Measurements from ENCODE around the gene TRPM4. TPM values are rescaled to one million over a fixed set of nuclear protein-coding genes. Genes with fewer than 3 reads are reported as not detected.

TRPM4 gene
- total and polyA plus RNA-seq, 11 donors, result 16.8 to 45.3 (median 25.8) TPM

DNA sequence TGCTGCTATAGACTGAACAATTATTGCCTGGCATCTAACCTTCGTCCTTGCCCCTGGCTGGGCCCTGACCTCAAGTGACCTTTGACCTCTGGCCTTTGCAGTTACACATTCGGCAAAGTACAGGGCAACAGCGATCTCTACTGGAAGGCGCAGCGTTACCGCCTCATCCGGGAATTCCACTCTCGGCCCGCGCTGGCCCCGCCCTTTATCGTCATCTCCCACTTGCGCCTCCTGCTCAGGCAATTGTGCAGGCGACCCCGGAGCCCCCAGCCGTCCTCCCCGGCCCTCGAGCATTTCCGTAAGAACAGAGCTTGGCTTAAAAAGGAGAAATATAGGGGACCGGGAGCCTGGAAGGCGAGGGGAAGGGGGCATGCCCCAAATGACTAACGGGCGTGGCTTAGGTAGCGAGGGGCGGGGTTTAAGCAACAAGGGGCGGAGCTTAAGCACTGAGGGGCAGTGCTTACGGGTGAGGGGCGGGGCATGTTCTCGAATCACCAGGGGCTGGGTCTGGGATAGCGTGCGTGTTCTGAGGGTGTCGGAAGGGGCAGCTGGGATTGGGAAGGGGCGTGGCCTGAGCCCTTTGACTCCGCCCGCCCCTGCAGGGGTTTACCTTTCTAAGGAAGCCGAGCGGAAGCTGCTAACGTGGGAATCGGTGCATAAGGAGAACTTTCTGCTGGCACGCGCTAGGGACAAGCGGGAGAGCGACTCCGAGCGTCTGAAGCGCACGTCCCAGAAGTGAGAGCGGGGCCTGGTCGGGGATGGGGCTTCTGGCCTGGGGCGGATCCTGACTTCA is 52.7 kb downstream of the TRPM4 start:
- DNase-seq (no peak), ATAC-seq (peak in 3 of 4 donors; percentile 31 to 55 (median 36))
- Histone ChIP-seq H3K9me3 (no peaks in the 10 kb centered on the region), H3K27me3 (no peaks in the 10 kb centered on the region), H3K36me3 (peaks cover 0 to 62% (median 39%) of the 10 kb centered on the region in 9 donors), H3K27ac (peak overlapping the region in 2 of 12 donors; percentile 15 to 47), H3K4me1 (peaks cover 0 to 26% (median 9%) of the 10 kb centered on the region in 12 donors), H3K4me3 (no peak overlapping the region)
- WGBS, 4 donors, result 64 to 77% (median 75%) methylated on average over 50 of the region's 50 CpGs
- intact Hi-C loops (cut with DNase I), result loop anchor here in 1 of 10 donors (10.0 kb wide), 1 partner anchor 216 kb away; the partner anchor contains the start of genes GYS1 and RUVBL2
- no peak for TF ChIP-seq POLR2A (IDR thresholded peaks at IDR 0.05)

GRCh38 chr19:49210901-49211451 is 53.4 kb downstream of the TRPM4 start:
- intact Hi-C loops (cut with DNase I), result loop anchor here in 1 of 10 donors (10.0 kb wide), 1 partner anchor 216 kb away; the partner anchor contains the start of genes GYS1 and RUVBL2
- H3K36me3 ChIP-seq, result peaks cover 0 to 55% (median 34%) of the 10 kb centered on the region in 9 donors

GRCh38 chr19:49212016-49212701 is 54.6 kb downstream of the TRPM4 start:
- Histone ChIP-seq H3K27me3 (no peaks in the 10 kb centered on the region), H3K4me1 (peaks cover 0 to 33% (median 10%) of the 10 kb centered on the region in 12 donors), H3K4me3 (no peak overlapping the region), H3K27ac (peak overlapping the region in 1 of 12 donors; percentile 19), H3K36me3 (peaks cover 0 to 44% (median 29%) of the 10 kb centered on the region in 9 donors), H3K9me3 (no peaks in the 10 kb centered on the region)
- ATAC-seq (no peak), DNase-seq (peak in 1 of 5 donors; percentile 45)
- 55 to 57% (median 56%) methylated on average over 7 of the region's 7 CpGs for WGBS, 4 donors
- intact Hi-C loops (cut with DNase I), result loop anchor here in 1 of 10 donors (10.0 kb wide), 1 partner anchor 217 kb away; the partner anchor contains the start of genes GYS1 and RUVBL2
- no peak for TF ChIP-seq CTCF (IDR thresholded peaks at IDR 0.05)
- TF ChIP-seq POLR2A (IDR thresholded peaks at IDR 0.05), result no peak

More at GRCh38 chr19:49210901-49211451, 53.4 kb downstream of the TRPM4 start:
- H3K9me3 ChIP-seq, result no peaks in the 10 kb centered on the region
- ATAC-seq, result peak in 1 of 4 donors; percentile 18
- H3K27ac ChIP-seq, result peak overlapping the region in 1 of 12 donors; percentile 15
- no peak for TF ChIP-seq CTCF (IDR thresholded peaks at IDR 0.05)
- TF ChIP-seq POLR2A (IDR thresholded peaks at IDR 0.05), result no peak
- peaks cover 0 to 26% (median 9%) of the 10 kb centered on the region in 12 donors for H3K4me1 ChIP-seq
- H3K4me3 ChIP-seq, result no peak overlapping the region
- H3K27me3 ChIP-seq, result no peaks in the 10 kb centered on the region
- no peak for DNase-seq
- WGBS, 4 donors, result 77 to 89% (median 85%) methylated on average over 14 to 19 of the region's 19 CpGs

DNA sequence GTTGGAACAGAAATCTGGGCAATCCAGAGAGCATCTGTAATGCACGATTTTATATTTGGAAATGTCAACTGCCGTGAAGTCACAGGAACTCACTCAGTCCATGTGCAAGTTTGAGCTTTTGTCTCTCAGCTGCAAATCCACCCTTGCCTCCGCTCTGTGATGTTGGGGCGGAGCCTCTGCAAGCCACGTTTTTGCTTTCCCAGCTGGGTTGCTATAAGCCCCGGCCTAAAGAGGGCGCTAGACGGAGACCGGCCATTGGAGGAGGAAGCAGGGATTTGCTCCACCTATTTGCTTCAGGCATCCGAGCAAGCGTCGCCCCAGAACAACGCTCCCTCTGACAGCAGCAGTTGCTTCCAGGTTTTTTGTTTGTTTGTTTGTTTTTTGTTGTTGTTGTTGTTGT is 56.2 kb downstream of the TRPM4 start:
- H3K4me1 ChIP-seq, result peaks cover 0 to 22% (median 4%) of the 10 kb centered on the region in 12 donors
- ATAC-seq, result no peak
- H3K4me3 ChIP-seq, result no peak overlapping the region
- peak in 1 of 12 donors; percentile 13 for TF ChIP-seq CTCF (IDR thresholded peaks at IDR 0.05)
- no peak for TF ChIP-seq POLR2A (IDR thresholded peaks at IDR 0.05)
- intact Hi-C loops (cut with DNase I), result loop anchor here in 1 of 10 donors (10.0 kb wide), 1 partner anchor 219 kb away; the partner anchor contains the start of genes GYS1 and RUVBL2
- H3K36me3 ChIP-seq, result peaks cover 0 to 43% (median 29%) of the 10 kb centered on the region in 9 donors
- WGBS, 4 donors, result 86 to 91% (median 90%) methylated on average over 13 of the region's 13 CpGs
- H3K9me3 ChIP-seq, result no peaks in the 10 kb centered on the region
- no peak overlapping the region for H3K27ac ChIP-seq
- DNase-seq, result no peak
- H3K27me3 ChIP-seq, result no peaks in the 10 kb centered on the region
